ENCODE results near the gene SPEF1.

SPEF1 gene

GRCh38 chr20:3765171-3765882 lies 15.9 kb downstream of the SPEF1 start:
- peaks cover 0 to 63% (median 49%) of the 10 kb centered on the region in 4 experiments for H3K4me1 ChIP-seq (ENCODE audit: control extremely low read depth in 1 of 4, control insufficient read depth in 4 of 4, insufficient read depth in 4 of 4, low read length in 3 of 4)
- H3K27me3 ChIP-seq (replicated peaks in 2 of 5; ENCODE audit: control insufficient read depth in 4 of 5, insufficient read depth in 5 of 5, low read length in 4 of 5), result no peaks in the 10 kb centered on the region
- DNase-seq, result no peak
- peaks cover 0 to 8% (median 0%) of the 10 kb centered on the region in 4 experiments for H3K36me3 ChIP-seq (ENCODE audit: control insufficient read depth in 4 of 4, insufficient read depth in 4 of 4, low read length in 3 of 4)
- no peak overlapping the region for H3K4me3 ChIP-seq (ENCODE audit: control insufficient read depth in 1 of 7, extremely low read depth in 1 of 7, insufficient read depth in 4 of 7, low read depth in 2 of 7, low read length in 6 of 7)
- CTCF ChIA-PET, result interaction anchor here (1.4 to 14.5 kb wide), 5 partner anchors 10 to 54 kb away, joined by 3 to 216 read pairs (median 7); no protein-coding TSS in a partner anchor
- no peak overlapping the region for H3K27ac ChIP-seq (ENCODE audit: insufficient read depth in 1 of 2, low read depth in 1 of 2, low read length in 2 of 2, poor library complexity in 1 of 2, severe bottlenecking in 2 of 2)
- WGBS (ENCODE audit: insufficient coverage), result 83% methylated on average over 3 of the region's 3 CpGs
- POLR2A ChIA-PET, result no interaction called here
- H3K9me3 ChIP-seq (ENCODE audit: control extremely low read depth in 1 of 5, control insufficient read depth in 4 of 5, insufficient read depth in 2 of 5, low read depth in 1 of 5, low read length in 4 of 5), result no peaks in the 10 kb centered on the region

- Histone ChIP-seq H3K27me3 (replicated peaks in 2 of 5; ENCODE audit: control insufficient read depth in 4 of 5, insufficient read depth in 5 of 5, low read length in 4 of 5) (no peaks in the 10 kb centered on the region), H3K4me1 (ENCODE audit: control extremely low read depth in 1 of 4, control insufficient read depth in 4 of 4, insufficient read depth in 4 of 4, low read length in 3 of 4) (peaks cover 0 to 56% (median 51%) of the 10 kb centered on the region in 4 experiments), H3K4me3 (ENCODE audit: control insufficient read depth in 1 of 7, extremely low read depth in 1 of 7, insufficient read depth in 4 of 7, low read depth in 2 of 7, low read length in 6 of 7) (no peak overlapping the region), H3K27ac (ENCODE audit: insufficient read depth in 1 of 2, low read depth in 1 of 2, low read length in 2 of 2, poor library complexity in 1 of 2, severe bottlenecking in 2 of 2) (no peak overlapping the region), H3K36me3 (ENCODE audit: control insufficient read depth in 4 of 4, insufficient read depth in 4 of 4, low read length in 3 of 4) (peaks cover 0 to 10% (median 0%) of the 10 kb centered on the region in 4 experiments), H3K9me3 (ENCODE audit: control extremely low read depth in 1 of 5, control insufficient read depth in 4 of 5, insufficient read depth in 2 of 5, low read depth in 1 of 5, low read length in 4 of 5) (no peaks in the 10 kb centered on the region)
- POLR2A ChIA-PET, result no interaction called here
- CTCF ChIA-PET, result interaction anchor here (1.3 to 14.5 kb wide), 5 partner anchors 11 to 54 kb away, joined by 3 to 216 read pairs (median 5); no protein-coding TSS in a partner anchor
- no peak for DNase-seq
- 100% methylated on average over 1 of the region's 3 CpGs for WGBS (ENCODE audit: insufficient coverage)
Observed at GRCh38 chr20:3764659-3765058, 16.6 kb downstream of the SPEF1 start.

GRCh38 chr20:3763671-3764601 lies 17.3 kb downstream of the SPEF1 start:
- WGBS (ENCODE audit: insufficient coverage), result 95% methylated on average over 8 of the region's 8 CpGs
- POLR2A ChIA-PET, result no interaction called here

GRCh38 chr20:3760655-3761348 lies 20.4 kb downstream of the SPEF1 start:
- Histone ChIP-seq H3K9me3 (ENCODE audit: control extremely low read depth in 1 of 5, control insufficient read depth in 4 of 5, insufficient read depth in 2 of 5, low read depth in 1 of 5, low read length in 4 of 5) (no peaks in the 10 kb centered on the region), H3K27ac (ENCODE audit: insufficient read depth in 1 of 2, low read depth in 1 of 2, low read length in 2 of 2, poor library complexity in 1 of 2, severe bottlenecking in 2 of 2) (peak overlapping the region; percentile 9 to 62), H3K4me3 (ENCODE audit: control insufficient read depth in 1 of 7, extremely low read depth in 1 of 7, insufficient read depth in 4 of 7, low read depth in 2 of 7, low read length in 6 of 7) (peak overlapping the region in 3 of 7 experiments; percentile 14 to 36 (median 23)), H3K27me3 (replicated peaks in 2 of 5; ENCODE audit: control insufficient read depth in 4 of 5, insufficient read depth in 5 of 5, low read length in 4 of 5) (no peaks in the 10 kb centered on the region), H3K36me3 (ENCODE audit: control insufficient read depth in 4 of 4, insufficient read depth in 4 of 4, low read length in 3 of 4) (peaks cover 0 to 37% (median 9%) of the 10 kb centered on the region in 4 experiments), H3K4me1 (ENCODE audit: control extremely low read depth in 1 of 4, control insufficient read depth in 4 of 4, insufficient read depth in 4 of 4, low read length in 3 of 4) (peaks cover 0 to 29% (median 22%) of the 10 kb centered on the region in 4 experiments)
- ChIA-PET POLR2A (no interaction called here), CTCF (interaction anchor here (0.9 to 2.8 kb wide), 7 partner anchors 11 to 58 kb away, joined by 3 to 27 read pairs (median 4); partner anchors contain the start of gene CENPB)
- DNase-seq, result peak; percentile 39 to 83 (median 77)
- 52% methylated on average over 8 of the region's 10 CpGs for WGBS (ENCODE audit: insufficient coverage)

More at GRCh38 chr20:3763671-3764601, 17.3 kb downstream of the SPEF1 start:
- Histone ChIP-seq H3K4me1 (ENCODE audit: control extremely low read depth in 1 of 4, control insufficient read depth in 4 of 4, insufficient read depth in 4 of 4, low read length in 3 of 4) (peaks cover 0 to 51% (median 49%) of the 10 kb centered on the region in 4 experiments), H3K4me3 (ENCODE audit: control insufficient read depth in 1 of 7, extremely low read depth in 1 of 7, insufficient read depth in 4 of 7, low read depth in 2 of 7, low read length in 6 of 7) (no peak overlapping the region), H3K36me3 (ENCODE audit: control insufficient read depth in 4 of 4, insufficient read depth in 4 of 4, low read length in 3 of 4) (peaks cover 0 to 17% (median 2%) of the 10 kb centered on the region in 4 experiments), H3K27ac (ENCODE audit: insufficient read depth in 1 of 2, low read depth in 1 of 2, low read length in 2 of 2, poor library complexity in 1 of 2, severe bottlenecking in 2 of 2) (no peak overlapping the region), H3K9me3 (ENCODE audit: control extremely low read depth in 1 of 5, control insufficient read depth in 4 of 5, insufficient read depth in 2 of 5, low read depth in 1 of 5, low read length in 4 of 5) (no peaks in the 10 kb centered on the region), H3K27me3 (replicated peaks in 2 of 5; ENCODE audit: control insufficient read depth in 4 of 5, insufficient read depth in 5 of 5, low read length in 4 of 5) (no peaks in the 10 kb centered on the region)
- no peak for DNase-seq
- CTCF ChIA-PET, result interaction anchor here (1.3 to 14.5 kb wide), 3 partner anchors 13 to 53 kb away, joined by 3 to 216 read pairs (median 5); no protein-coding TSS in a partner anchor

GRCh38 chr20:3759884-3760283 lies 21.4 kb downstream of the SPEF1 start:
- H3K9me3 ChIP-seq (ENCODE audit: control extremely low read depth in 1 of 5, control insufficient read depth in 4 of 5, insufficient read depth in 2 of 5, low read depth in 1 of 5, low read length in 4 of 5), result no peaks in the 10 kb centered on the region
- H3K27me3 ChIP-seq (replicated peaks in 2 of 5; ENCODE audit: control insufficient read depth in 4 of 5, insufficient read depth in 5 of 5, low read length in 4 of 5), result no peaks in the 10 kb centered on the region
- CTCF ChIA-PET, result interaction anchor here (0.9 to 2.8 kb wide), 6 partner anchors 10 to 59 kb away, joined by 3 to 27 read pairs (median 4); no protein-coding TSS in a partner anchor
- H3K27ac ChIP-seq (ENCODE audit: insufficient read depth in 1 of 2, low read depth in 1 of 2, low read length in 2 of 2, poor library complexity in 1 of 2, severe bottlenecking in 2 of 2), result no peak overlapping the region
- peaks cover 0 to 45% (median 13%) of the 10 kb centered on the region in 4 experiments for H3K36me3 ChIP-seq (ENCODE audit: control insufficient read depth in 4 of 4, insufficient read depth in 4 of 4, low read length in 3 of 4)
- H3K4me1 ChIP-seq (ENCODE audit: control extremely low read depth in 1 of 4, control insufficient read depth in 4 of 4, insufficient read depth in 4 of 4, low read length in 3 of 4), result peaks cover 0 to 23% (median 15%) of the 10 kb centered on the region in 4 experiments
- H3K4me3 ChIP-seq (ENCODE audit: control insufficient read depth in 1 of 7, extremely low read depth in 1 of 7, insufficient read depth in 4 of 7, low read depth in 2 of 7, low read length in 6 of 7), result no peak overlapping the region
- POLR2A ChIA-PET, result no interaction called here
- DNase-seq, result no peak
- 92% methylated on average over 5 of the region's 11 CpGs for WGBS (ENCODE audit: insufficient coverage)

GRCh38 chr20:3759316-3759823 lies 21.9 kb downstream of the SPEF1 start:
- POLR2A ChIA-PET, result no interaction called here
- Histone ChIP-seq H3K4me1 (ENCODE audit: control extremely low read depth in 1 of 4, control insufficient read depth in 4 of 4, insufficient read depth in 4 of 4, low read length in 3 of 4) (peaks cover 0 to 23% (median 13%) of the 10 kb centered on the region in 4 experiments), H3K27ac (ENCODE audit: insufficient read depth in 1 of 2, low read depth in 1 of 2, low read length in 2 of 2, poor library complexity in 1 of 2, severe bottlenecking in 2 of 2) (no peak overlapping the region), H3K9me3 (ENCODE audit: control extremely low read depth in 1 of 5, control insufficient read depth in 4 of 5, insufficient read depth in 2 of 5, low read depth in 1 of 5, low read length in 4 of 5) (no peaks in the 10 kb centered on the region), H3K36me3 (ENCODE audit: control insufficient read depth in 4 of 4, insufficient read depth in 4 of 4, low read length in 3 of 4) (peaks cover 0 to 48% (median 16%) of the 10 kb centered on the region in 4 experiments), H3K4me3 (ENCODE audit: control insufficient read depth in 1 of 7, extremely low read depth in 1 of 7, insufficient read depth in 4 of 7, low read depth in 2 of 7, low read length in 6 of 7) (no peak overlapping the region), H3K27me3 (replicated peaks in 2 of 5; ENCODE audit: control insufficient read depth in 4 of 5, insufficient read depth in 5 of 5, low read length in 4 of 5) (no peaks in the 10 kb centered on the region)
- 98% methylated on average over 9 of the region's 11 CpGs for WGBS (ENCODE audit: insufficient coverage)
- DNase-seq, result no peak
- CTCF ChIA-PET, result interaction anchor here (1.3 to 16.4 kb wide), 5 partner anchors 10 to 48 kb away, joined by 3 to 216 read pairs (median 5); partner anchors contain the start of gene ADISSP

Measured in common myeloid progenitor, CD34-positive (primary cell).